SU-DHL-6 (cell line): Measurements from ENCODE around the gene S1PR1.

ENCODE experiments used
- CTCF ChIP-seq: fragments of 200-600 bp; sonication (generic); IDR thresholded peaks from one replicate; pipeline ENCODE4 v1.5.1; 2017; ENCODE audit warnings: antibody characterized with exemption, mild to moderate bottlenecking, low read length, moderate library complexity; ENCODE audit not compliant: insufficient read depth, poor library complexity, severe bottlenecking
- EZH2phosphoT487 ChIP-seq: fragments of 200-600 bp; sonication (generic), shearing (Covaris generic); conservative IDR thresholded peaks from 2 replicates; pipeline ENCODE4 v1.6.1; 2018; ENCODE audit warnings: mild to moderate bottlenecking, antibody characterized with exemption, low read length, moderate library complexity, mixed read lengths

DNA sequence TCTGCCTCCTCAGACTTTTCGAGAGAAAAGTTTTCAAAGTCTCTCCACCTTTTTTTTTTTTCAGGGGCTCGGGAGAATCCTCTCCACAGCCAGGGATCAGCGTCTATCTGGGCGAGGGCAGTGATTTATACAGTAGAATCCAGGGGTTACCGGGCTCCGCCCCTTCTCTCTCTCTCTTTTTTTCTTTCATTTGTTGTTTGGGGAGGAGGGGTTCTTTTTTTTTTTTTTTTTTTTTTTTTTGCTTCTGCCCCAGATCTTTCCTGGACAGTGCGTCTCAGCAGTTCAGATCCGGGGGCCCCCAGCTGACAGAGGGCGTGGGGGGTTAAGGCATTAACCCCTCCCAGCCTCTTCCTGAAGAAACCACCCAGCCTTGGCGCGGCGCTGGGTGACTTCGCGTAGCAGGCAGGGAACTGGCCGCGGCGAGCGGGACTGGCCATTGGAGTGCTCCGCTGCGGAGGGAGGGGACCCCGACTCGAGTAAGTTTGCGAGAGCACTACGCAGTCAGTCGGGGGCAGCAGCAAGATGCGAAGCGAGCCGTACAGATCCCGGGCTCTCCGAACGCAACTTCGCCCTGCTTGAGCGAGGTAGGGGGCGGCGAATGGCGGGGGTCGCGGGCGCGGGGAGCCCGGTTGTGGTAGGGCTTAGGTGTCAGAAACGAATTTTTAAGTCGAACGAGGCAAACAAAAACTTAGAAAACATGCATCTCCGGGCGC lies at the start of gene S1PR1:
- TF ChIP-seq CTCF, result no peak
- no peak for TF ChIP-seq EZH2phosphoT487
